ENCODE results near the gene ARHGAP33.

DNA sequence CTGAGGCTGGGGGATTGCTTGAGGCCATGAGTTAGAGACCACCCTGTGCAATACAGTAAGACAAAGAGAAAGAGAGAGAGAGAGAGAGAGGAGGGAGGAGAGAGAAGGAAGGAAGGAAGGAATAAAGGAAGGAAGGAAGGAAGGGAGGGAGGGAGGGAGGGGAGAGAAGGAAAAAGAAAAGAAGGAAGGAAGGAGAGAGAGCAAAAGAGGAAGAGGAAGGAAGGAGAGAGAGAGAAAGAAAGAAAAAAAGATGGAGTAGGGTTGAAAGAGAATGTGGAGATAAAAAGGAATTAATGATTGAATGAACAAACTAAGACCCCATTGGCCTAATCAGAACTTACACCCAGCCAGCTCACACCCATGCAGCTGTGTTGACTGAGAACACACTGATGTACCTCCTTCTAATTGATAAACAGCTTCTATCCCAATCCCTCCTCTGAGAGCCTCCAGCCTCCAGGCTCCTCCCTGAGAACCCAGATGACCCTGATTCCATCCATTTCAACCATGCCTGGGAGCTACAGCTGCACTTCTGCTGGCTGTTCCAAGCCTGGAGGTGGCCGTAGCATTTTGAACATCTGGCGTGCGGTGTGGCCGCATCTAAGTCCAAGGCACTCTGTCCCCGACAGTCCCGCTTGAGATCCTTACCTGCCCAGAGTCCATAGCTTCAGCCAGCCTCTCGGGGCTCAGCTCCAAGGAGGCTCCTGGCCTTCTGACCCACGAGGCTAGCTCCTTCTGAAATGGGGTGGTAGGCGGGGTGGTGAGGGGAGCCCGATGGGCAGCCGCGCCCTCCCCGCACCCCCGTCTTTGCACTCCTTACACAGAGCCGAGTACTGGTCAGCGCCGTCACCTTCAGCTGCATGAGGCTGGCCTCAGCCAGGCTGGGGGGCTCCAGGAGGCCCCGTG lies 36.2 kb downstream of the ARHGAP33 start:
- TF ChIP-seq, protein P1, sequence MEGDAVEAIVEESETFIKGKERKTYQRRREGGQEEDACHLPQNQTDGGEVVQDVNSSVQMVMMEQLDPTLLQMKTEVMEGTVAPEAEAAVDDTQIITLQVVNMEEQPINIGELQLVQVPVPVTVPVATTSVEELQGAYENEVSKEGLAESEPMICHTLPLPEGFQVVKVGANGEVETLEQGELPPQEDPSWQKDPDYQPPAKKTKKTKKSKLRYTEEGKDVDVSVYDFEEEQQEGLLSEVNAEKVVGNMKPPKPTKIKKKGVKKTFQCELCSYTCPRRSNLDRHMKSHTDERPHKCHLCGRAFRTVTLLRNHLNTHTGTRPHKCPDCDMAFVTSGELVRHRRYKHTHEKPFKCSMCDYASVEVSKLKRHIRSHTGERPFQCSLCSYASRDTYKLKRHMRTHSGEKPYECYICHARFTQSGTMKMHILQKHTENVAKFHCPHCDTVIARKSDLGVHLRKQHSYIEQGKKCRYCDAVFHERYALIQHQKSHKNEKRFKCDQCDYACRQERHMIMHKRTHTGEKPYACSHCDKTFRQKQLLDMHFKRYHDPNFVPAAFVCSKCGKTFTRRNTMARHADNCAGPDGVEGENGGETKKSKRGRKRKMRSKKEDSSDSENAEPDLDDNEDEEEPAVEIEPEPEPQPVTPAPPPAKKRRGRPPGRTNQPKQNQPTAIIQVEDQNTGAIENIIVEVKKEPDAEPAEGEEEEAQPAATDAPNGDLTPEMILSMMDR (optimal IDR thresholded peaks at IDR 0.05 in 1 of 3, IDR thresholded peaks at IDR 0.05 in 1 of 3, conservative IDR thresholded peaks at IDR 0.05 in 1 of 3; ENCODE audit: extremely low read depth in 1 of 3, insufficient read depth in 2 of 3, low read length in 3 of 3): no peak
- no peak for TF ChIP-seq EZH2 (IDR thresholded peaks at IDR 0.05; ENCODE audit: low read length)
